GM19025 (cell line): ENCODE measurements around the gene E2F3.
A peak's percentile ranks its signal among the peaks of the same experiment; 100 is the strongest.

ENCODE experiments used
- ATAC-seq: cut with Tn5 transposase; IDR thresholded peaks from one replicate; pipeline ENCODE4 v1.9.1; 2021; ENCODE audit warnings: mild to moderate bottlenecking, low read depth, moderate library complexity; ENCODE audit not compliant: unreplicated experiment

The E2F3 gene

DNA sequence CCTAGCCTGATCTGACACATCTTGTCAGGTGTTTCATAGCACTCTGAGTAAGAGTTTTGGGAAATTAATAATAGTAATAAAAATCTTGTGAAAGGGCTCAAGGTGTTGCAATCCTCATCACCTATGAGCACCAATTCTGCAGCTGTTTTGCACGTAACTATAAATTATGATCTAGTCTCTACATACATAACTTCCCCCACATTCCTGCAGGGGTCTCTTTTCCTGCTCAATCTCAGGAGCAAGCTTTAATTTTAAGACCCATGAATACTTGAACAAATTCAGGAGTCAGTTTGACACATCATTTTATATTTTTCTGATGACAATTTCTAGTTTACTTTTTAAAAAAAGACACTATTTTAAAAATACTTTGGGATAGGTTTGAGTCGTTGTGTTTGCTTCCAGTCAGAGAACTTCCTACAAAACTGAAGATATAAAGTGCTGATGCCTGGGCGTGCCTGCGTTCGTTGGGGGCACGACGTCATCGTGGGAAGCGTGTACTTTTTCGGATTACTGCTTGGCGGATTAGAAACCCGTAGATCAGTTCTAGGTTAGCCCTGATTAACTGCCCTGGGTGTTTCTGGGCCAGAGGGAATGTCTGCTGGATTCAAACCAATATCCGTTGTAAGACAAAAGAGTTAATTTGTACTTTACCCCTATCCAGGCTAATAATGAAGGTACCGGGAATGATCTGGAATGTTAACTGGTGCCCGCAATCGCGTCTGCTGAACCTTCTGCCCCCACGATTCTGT lies 1.0 kb upstream of the E2F3 start:
- no peak for ATAC-seq

DNA sequence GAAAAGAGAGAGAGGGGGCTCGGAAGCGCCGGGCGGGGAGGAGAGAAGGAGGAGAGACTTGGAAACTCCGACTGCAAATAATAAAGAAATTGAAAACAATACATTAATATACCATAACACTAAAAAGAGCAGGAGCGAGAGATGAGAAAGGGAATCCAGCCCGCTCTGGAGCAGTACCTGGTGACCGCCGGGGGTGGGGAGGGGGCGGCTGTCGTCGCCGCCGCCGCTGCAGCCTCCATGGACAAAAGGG lies 338 bp downstream of the E2F3 start:
- no peak for ATAC-seq

DNA sequence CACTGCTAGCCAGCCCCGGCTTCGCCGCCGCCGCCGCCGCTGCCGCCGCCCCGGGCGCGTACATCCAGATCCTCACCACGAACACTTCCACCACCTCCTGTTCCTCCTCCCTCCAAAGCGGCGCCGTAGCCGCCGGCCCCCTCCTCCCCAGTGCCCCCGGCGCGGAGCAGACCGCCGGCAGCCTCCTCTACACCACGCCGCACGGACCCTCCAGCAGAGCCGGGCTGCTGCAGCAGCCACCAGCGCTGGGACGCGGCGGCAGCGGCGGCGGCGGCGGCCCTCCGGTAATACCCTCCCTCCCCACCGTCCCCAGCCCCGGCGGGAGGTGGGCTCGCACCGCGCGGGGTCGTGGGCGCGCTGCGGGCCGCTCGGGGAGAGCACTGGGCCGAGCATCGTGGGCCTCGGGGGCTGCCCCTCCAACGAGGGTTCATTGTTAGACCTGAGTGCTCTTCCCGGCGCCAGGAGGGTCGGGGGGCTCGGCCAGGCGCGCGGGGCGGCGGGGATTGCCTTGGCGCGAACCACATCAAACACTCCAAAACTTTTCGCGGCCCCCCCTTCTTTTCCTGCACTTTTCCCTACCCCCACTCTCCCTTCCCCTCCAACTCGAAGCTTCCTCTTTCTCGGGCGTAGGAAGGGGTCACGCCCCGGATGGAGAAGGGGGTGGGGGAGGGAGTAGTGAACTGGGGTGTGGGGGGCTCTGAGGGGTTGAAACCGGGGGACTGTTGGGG lies 827 bp downstream of the E2F3 start:
- ATAC-seq, result no peak

DNA sequence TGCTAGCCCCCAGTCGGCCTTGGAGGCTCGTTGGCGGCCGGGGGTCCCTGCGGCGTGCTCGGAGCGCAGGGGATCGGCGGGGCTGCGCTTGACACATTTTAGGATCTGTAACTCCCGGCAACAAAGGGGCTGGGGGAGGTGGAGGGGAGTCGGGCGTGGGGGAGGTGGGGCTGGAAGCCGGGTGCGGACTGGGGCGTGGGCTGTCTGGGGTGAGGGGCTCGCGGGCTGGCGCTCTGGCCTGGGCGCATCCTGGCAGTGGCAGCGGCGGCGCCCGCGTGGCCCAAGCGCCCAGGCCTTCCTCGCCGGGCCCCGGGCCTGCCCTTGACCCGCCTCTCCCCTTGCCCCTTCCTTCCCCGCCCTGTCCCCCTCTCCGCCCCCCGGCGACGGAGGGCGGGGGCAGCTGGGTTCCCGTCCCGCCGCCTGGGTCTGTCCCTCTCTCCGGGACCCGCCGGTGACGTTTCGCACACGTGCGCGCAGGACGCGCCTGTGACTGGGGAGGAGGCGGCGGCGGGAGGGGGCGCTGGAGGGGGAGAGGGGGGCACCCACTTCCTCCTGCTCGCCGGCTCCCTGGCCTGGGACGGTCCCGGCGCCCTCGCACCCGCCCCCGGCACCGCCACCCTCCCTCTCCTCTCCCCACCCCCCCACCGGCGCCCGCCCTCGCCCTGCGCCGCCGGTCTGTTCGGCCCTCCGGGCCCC lies 1.5 kb downstream of the E2F3 start:
- peak; percentile 44 for ATAC-seq

DNA sequence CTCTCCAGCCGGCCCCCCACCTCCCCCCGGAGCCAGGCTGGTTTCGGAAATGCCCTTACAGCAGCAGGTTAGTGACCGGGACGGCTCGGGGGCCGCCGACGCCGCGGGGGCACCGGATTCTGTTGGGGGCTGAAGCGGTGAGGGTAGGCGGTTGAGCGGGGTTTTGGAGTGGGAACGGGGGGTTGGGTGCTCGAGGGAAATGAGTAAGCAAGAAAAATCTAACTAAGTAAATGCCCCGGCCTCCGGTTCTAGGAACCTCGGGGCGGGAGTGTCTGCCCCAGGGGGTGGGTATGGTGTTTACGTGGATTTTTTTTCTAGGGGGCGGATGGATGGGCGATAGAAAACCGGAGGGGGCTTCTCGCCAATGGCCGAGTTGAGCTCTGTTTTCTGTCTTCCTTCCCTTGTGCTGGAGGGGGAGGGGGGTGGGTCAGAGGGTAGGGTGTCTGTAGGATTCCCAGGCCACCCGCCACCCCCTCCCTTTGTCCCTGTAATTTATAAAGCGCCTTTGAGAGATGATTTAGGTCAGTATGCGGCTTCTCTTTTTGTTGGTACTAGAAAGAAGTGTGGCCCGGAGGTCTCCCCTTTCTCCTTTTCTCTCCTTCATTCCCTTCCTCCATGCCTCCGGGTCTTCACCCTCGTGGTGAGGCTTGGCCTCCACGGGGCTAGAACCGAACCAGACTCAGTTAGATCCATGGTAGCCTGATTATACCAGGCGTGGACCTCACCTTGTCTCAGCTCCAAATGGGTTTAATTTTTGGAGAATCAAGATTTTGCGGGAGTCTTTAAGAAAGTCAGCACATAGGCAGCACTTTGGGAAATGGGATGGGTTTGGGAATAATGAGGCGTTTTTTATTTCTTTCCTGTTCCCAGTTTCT lies 2.3 kb downstream of the E2F3 start:
- no peak for ATAC-seq

DNA sequence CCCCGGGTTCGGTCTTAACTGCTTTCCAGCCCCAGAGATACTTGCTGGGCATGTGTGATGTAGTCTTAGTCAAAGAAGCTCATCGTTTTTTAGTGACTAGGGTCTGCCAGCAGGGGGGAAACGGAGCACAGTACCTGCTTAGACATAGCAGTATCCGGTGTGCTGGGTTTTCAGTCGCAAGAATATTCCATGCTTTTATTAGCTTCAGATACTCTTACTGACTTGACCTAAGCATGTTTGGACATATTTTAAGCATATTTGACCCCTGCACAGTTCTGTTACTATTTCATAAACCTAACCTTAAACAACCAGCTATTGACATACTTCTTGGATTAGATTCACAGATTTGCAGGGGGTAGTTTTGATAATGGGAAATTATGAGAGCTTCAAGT lies 3.0 kb downstream of the E2F3 start:
- ATAC-seq, result no peak

DNA sequence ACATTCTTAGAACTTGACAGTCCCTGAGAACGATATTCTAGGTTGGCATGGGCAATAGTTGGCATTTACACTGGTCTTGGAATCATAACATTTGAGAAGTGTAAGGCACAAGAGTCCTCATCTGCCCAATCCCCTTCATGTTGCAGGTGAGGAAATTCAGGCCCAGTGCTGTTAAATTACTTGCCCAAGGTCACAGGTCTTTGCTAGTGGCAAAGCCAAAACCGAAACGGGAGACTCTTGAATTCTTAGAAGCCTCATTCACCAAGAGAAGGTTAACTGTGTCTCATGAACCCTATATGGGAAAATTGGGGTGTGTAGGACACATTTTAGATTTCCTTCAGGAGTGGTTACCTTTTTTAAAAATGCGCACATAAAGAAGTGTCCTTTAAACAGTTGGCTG lies 7.2 kb downstream of the E2F3 start:
- ATAC-seq, result no peak

DNA sequence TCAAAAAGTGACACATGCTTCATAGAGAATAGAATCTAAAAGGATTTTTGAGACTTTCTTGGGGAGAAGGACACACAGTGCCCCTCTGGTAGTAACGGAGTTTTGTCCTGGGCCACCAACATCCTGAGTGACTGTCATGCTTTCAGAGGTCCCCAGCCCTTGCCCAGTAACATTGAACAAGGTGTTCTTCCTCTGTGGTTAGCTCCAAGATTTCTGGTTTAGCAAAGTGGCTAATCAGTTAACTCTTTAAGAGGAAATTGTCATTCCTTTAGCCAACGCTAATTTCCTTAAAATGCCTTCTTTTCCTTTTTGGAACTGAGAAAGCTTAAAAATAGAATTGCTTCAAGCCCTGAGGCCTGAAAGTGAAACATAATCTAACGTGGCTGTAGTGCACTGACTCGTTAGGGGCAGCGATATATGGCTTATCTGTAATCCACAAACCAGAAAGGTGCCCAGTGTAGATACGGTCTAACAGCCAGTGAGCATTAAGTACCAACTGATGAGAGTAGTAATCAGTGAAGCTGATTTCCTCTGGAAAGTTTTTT lies 7.8 kb downstream of the E2F3 start:
- ATAC-seq, result peak; percentile 92

DNA sequence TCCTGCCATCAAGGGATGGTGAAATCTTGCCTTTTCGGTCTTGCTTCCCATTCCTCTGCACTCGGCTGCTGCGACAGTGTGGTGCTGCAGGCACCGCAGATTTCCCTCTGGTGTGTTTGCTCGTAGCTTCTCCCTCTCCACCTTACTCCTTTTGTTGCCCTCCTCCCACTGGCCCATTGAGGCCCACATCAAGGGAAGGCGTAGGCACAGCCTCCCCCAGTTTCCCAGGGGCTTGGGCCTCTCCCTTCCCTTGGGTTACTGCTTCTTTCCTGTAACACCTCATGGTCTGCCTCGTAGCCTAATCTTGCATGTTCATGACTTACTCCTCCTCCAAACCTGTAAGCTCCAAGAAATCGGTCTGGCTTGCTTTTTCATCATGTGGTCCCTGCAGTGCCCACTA lies 9.9 kb downstream of the E2F3 start:
- no peak for ATAC-seq

DNA sequence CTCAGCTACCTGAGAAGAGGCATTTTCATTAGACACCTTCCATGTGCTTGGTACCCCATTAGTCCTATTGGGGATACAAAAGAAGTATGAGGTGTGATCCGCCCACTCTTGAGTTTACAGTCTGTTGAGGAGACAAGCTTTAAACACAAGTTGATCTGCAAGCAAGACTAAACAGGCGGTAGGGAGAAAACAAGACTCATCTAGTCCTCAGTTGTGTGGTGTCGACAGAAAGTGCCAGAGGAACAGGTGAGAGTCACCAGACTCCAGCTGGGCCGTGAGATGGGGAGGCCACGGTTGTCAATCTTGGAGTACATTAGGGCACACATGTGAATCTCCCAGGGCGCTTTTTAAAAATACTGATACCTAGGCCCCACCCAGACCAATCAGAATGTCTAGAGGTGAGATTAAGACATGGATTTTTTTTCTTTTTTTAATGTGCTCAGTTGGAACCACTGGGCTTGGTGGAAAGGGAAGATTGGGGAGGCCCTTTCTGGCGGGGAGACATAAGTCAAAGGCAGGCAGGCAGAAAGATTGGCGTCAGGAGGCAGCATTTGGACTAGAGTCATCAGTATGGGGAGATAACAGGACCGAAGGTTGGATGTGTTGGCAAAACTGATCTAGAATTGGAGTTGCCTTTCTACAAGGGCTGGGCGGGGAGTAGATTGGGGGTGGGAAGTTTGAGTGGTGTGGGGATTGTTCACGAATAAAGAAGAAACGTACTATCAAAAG lies 10.4 kb downstream of the E2F3 start:
- ATAC-seq, result no peak

DNA sequence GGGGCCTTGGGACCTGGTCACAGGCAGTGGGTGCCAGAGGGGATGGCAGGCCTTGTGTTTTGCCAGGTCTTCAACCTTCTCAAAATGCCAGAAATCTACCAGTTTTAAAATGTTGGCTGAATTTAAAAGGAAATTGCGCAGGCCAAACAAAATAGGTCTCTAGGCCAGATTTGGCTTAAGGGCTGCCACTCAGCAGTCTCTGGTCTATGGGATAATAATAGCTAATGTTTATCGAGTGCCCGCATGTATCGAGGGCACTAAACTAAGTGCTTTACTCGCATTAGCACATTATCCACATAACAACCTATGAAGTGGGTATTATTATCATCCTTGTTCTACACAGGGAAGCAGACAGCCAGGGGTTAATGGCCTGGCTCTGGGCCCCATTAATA lies 11.0 kb downstream of the E2F3 start:
- ATAC-seq, result no peak

DNA sequence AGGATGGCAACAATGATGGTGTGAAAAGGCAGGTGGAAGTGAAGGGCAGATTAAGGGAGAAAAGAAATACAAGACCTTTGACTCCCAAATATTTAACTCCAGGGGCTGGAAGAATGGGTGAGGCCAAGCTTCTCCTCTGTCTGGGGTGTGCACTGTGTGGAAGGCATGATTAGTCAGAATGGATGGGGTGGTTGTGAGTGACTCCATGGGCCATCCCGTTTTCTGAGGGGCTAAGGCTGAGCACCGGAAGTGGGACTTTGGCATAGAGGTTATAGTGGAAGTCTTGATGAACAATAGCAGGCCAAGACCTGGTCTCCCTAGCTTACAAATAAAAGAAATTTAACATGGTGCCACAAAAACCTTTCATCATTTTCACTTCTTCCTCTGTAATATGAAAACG lies 12.1 kb downstream of the E2F3 start:
- no peak for ATAC-seq

DNA sequence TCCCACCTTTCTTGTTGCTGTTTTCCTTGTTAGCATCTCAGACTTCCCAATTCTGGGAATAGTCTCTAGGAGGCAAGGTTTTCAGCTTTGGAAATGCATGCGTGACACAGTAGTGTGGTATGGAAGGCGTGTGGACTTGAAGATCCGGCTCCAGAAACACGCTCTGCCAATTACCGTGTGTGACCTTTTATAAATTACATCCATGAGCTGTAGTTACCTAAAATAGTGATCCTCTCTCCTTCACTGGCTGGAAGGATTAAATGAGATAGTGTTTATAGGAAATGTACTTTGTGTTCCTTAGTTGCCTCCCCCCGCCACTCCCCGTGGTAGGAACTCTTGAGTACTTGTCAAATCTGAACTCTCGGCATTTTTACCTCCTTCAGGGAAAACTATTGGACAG lies 13.0 kb downstream of the E2F3 start:
- no peak for ATAC-seq

DNA sequence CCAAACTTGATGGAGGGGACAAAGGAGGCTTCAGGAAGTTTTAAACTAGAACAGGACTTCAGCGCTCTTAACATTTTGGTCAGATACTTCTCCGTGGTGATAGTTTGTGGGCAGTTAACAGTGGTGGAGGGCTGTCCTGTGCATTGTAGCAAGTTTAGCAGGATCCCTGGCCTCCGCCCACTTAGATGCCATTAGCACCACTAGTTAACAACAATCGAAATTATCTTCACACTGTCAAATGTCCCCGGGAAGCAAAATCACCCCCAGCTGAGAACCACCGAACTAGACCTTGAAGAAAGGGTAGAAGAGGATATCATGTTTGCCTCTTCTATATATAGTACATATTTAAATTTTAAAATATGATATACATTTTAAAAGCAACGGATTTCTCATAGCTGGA lies 13.6 kb downstream of the E2F3 start:
- ATAC-seq, result no peak

DNA sequence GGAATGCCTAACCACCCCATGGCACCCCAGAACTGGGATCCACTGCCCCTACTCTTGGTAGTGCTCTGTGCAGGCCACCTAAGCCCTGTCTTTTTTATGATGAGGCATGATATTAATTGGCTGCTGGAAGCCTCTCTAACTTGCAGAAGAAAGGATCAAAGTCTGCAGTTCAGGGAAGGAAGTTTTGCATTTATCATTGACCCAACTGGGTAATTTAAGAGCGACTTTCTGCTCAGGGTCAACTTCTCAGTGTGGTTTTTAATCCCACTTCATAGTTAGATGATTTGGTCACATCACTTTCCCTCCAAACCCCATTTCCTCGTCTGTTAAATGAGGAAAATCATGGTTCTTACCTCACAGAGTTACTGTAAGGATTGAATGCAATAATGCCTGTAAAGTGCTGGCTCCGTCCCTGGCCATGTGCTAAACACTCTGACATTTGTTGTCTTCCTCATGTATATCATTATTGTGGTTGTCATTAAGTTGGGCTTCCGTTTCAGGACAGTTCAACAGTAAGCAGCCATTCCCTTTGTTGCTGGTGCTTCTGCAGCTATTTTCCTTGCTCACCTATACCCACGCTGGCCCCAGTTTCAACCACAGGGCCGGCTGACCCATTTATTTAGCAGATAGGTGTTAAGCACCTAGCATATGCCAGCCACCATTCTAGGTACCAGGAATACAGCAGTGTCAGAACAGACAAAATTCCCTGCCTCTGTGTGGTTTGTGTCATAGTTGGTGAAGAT lies 14.2 kb downstream of the E2F3 start:
- no peak for ATAC-seq

DNA sequence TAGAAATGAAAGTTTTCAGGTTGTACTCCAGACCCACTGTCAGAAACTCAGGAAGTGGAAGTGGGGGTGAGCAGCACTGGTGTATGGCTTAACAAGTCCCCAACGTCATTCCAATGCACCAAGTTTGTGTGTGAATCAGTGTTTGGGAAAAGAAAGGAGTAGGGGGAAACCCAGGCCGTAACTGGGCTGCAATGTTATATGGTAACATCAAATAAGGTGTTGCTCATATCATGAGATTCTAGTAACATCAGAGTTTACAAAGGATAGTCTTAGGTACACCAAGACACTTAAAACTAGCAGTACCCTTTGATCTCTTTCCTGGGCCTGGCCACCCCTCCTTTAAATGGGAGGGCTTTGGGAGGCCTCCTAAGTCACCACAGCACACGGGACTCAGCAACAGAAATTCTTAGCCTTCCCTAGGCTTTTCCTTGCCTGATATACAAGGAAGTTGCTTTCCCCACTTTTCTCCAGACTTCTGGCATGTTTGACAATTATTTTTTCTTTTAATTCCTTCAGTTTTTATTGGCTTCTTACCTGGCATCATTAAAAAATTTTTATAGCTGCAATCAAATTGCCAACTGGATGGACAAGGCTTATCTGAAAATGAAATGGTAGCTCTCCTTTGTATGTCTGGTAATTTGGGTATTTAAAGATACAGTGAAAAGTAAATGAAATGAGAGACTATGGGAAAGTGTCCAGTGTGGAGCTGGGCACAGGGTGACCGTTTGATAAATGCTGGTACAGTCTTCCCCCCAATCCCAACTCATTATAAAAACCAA lies 15.1 kb downstream of the E2F3 start:
- no peak for ATAC-seq

DNA sequence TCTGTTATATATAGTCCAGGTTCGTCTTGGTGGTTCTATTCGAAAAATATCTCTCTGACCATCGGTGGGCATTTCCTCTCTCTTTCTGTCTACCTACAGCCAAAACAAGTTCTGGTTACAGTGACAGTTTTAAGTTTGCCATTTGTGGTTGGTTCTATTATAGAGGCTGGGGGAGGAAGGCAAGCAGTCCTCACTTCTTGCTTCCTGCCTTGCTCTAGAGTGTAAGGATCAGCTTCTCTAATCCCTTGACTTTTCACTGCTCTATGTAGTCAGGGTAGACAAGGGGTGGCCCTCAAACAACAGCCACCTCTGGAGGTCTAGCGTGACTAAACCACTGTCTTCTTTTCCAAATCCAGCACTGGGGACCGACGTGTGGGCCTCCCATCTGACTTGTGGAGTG lies 16.1 kb downstream of the E2F3 start:
- ATAC-seq, result no peak

DNA sequence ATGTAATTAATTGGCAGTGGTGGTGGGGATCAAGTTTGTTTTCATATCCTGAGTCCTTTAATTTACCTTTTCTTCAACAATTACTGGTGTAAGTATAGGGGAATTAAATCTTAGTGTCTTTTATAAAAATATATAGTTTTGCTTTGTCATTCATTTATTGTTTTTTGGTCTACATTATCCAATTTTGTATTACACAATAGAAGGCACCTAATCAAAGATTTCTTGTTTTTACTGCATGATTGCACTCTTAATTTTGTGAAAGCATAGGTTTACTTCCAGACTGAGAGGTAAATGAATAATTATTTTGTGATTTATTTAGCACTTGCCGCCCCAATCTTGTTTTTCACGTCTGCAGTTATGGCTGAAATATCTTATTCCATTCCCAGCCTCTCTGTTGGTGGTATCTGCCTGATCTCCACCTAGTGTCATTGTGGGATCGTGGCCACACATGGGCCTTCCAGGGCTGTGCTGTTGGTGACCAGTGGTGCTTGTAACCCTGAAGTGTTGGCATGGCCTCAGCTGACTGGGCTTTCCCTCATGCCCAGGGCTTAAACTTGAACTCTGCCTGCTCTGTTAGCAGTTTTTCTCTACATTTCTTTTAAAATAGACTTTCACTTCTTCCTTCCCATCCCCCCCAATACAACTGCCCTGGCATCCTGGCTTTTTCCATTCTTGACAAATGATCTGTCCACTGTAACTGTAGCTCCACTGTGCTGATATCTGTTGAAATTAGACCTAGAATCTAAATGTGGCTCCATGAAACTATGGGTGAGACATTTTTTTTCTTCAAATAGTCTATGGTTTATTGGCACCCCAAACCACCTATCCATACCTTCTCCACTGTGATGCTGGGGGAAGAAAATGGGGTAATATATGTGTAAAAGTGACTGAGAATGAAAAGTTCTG lies 24.8 kb downstream of the E2F3 start:
- no peak for ATAC-seq
